Astrocyte (in vitro differentiated cells and primary cell): ENCODE results near the gene COL6A1. TPM values are rescaled to one million over a fixed set of nuclear protein-coding genes. Genes with fewer than 3 reads are reported as not detected.
A peak's percentile ranks its signal among the peaks of the same experiment; 100 is the strongest.

ENCODE experiments used
- DNase-seq: peaks from one replicate; pipeline ENCODE4 v3.0.0-alpha.2; 2010; ENCODE audit warnings: low read depth
- FAIRE-seq: peaks from 2 replicates; lab custom pipeline; 2011; peaks lifted over from hg19 to GRCh38; lab: Jason Lieb, UNC
- H2AFZ ChIP-seq: 2 replicates; pipeline ENCODE4 v1.6.0; 2012; ENCODE audit warnings: low read depth, low read length, inconsistent platforms
- H3K27ac ChIP-seq: 2 replicates; pipeline ENCODE4 v1.5.1; 2011; ENCODE audit warnings: low read depth, low read length, inconsistent platforms
- H3K27me3 ChIP-seq: 2 replicates; pipeline ENCODE4 v1.6.0; 2011; ENCODE audit warnings: low read length, inconsistent platforms; ENCODE audit not compliant: insufficient read depth
- H3K36me3 ChIP-seq: 2 replicates; pipeline ENCODE4 v1.5.1; 2011; ENCODE audit warnings: low read length, inconsistent platforms; ENCODE audit not compliant: insufficient read depth
- H3K4me1 ChIP-seq: 2 replicates; pipeline ENCODE4 v1.5.1; 2011; ENCODE audit warnings: low read length, inconsistent platforms; ENCODE audit not compliant: insufficient read depth
- H3K4me2 ChIP-seq: 2 replicates; pipeline ENCODE4 v1.6.0; 2012; ENCODE audit warnings: low read length, inconsistent platforms
- H3K4me3 ChIP-seq: 2 replicates; pipeline ENCODE4 v1.5.1; 2011; ENCODE audit warnings: low read depth, mild to moderate bottlenecking, low read length, inconsistent platforms; ENCODE audit not compliant: insufficient read depth
- H3K79me2 ChIP-seq: 2 replicates; pipeline ENCODE4 v1.6.0; 2012; ENCODE audit warnings: mild to moderate bottlenecking, low read length, inconsistent platforms; ENCODE audit not compliant: insufficient read depth
- H3K9ac ChIP-seq: 2 replicates; pipeline ENCODE4 v1.6.0; 2012; ENCODE audit warnings: mild to moderate bottlenecking, low read length, inconsistent platforms
- H3K9me3 ChIP-seq: 2 replicates; pipeline ENCODE4 v1.5.1; 2012; ENCODE audit warnings: low read depth, mild to moderate bottlenecking, low read length, inconsistent platforms; ENCODE audit not compliant: insufficient read depth
- H4K20me1 ChIP-seq: 2 replicates; pipeline ENCODE4 v1.6.0; 2012; ENCODE audit warnings: low read length, inconsistent platforms; ENCODE audit not compliant: insufficient read depth
- H3K27ac Mint-ChIP-seq: one replicate; pipeline ENCODE4 v1.8.0; 2021; ENCODE audit warnings: mild to moderate bottlenecking, mixed read lengths; ENCODE audit not compliant: unreplicated experiment
- H3K27me3 Mint-ChIP-seq: one replicate; pipeline ENCODE4 v1.8.0; 2021; ENCODE audit warnings: low read depth, mixed read lengths; ENCODE audit not compliant: unreplicated experiment
- H3K36me3 Mint-ChIP-seq: one replicate; pipeline ENCODE4 v1.8.0; 2021; ENCODE audit warnings: low read depth, mixed read lengths; ENCODE audit not compliant: unreplicated experiment
- H3K4me1 Mint-ChIP-seq: one replicate; pipeline ENCODE4 v1.8.0; 2021; ENCODE audit warnings: low read depth, mixed read lengths; ENCODE audit not compliant: unreplicated experiment
- H3K4me3 Mint-ChIP-seq: one replicate; pipeline ENCODE4 v1.8.0; 2021; ENCODE audit warnings: mild to moderate bottlenecking, moderate library complexity, mixed read lengths; ENCODE audit not compliant: unreplicated experiment
- H3K9me3 Mint-ChIP-seq: one replicate; pipeline ENCODE4 v1.8.0; 2021; ENCODE audit warnings: mild to moderate bottlenecking, mixed read lengths; ENCODE audit not compliant: unreplicated experiment
- CTCF ChIP-seq: IDR thresholded peaks from 2 replicates; pipeline ENCODE4 v1.5.1; 2011; ENCODE audit warnings: low read depth, mild to moderate bottlenecking, inconsistent platforms, low read length, moderate library complexity; ENCODE audit not compliant: insufficient read depth
- EZH2 ChIP-seq: IDR thresholded peaks from 2 replicates; pipeline ENCODE4 v1.6.1; 2012; ENCODE audit warnings: mild to moderate bottlenecking, low read length, inconsistent platforms; ENCODE audit not compliant: insufficient read depth
- total RNA-seq: library from RNA; stranded (reverse); gene quantifications from 2 replicates; pipeline ENCODE4 v1.2.1, GENCODE V29; 2021

COL6A1 gene
- total RNA-seq, 1 donor from 2014 or later: 131 TPM

- TF ChIP-seq CTCF: no peak
- TF ChIP-seq EZH2: no peak
These were observed 39.0 kb downstream of the COL6A1 start for GRCh38 chr21:46020581-46020980.

GRCh38 chr21:46021398-46021797, 39.8 kb downstream of the COL6A1 start:
- Histone ChIP-seq H3K4me3 (no peak overlapping the region), H3K4me1 (peaks cover 7% of the 10 kb centered on the region), H3K79me2 (no peaks in the 10 kb centered on the region), H4K20me1 (no peaks in the 10 kb centered on the region), H2AFZ (no peak overlapping the region), H3K36me3 (no peaks in the 10 kb centered on the region), H3K9me3 (no peaks in the 10 kb centered on the region), H3K27ac (no peak overlapping the region), H3K4me2 (no peak overlapping the region), H3K9ac (no peak overlapping the region), H3K27me3 (no peaks in the 10 kb centered on the region)
- FAIRE-seq (no peak), DNase-seq (no peak)
- TF ChIP-seq EZH2: no peak
- no peak for TF ChIP-seq CTCF
- Mint-ChIP-seq H3K4me3 (no peak overlapping the region), H3K27ac (no peak overlapping the region), H3K36me3 (no peaks in the 10 kb centered on the region), H3K27me3 (peaks cover 19% of the 10 kb centered on the region), H3K4me1 (peaks cover 27% of the 10 kb centered on the region), H3K9me3 (no peaks in the 10 kb centered on the region)

More at GRCh38 chr21:46020581-46020980, 39.0 kb downstream of the COL6A1 start:
- no peaks in the 10 kb centered on the region for H3K9me3 Mint-ChIP-seq
- no peak overlapping the region for H3K4me3 Mint-ChIP-seq
- Histone ChIP-seq H3K4me3 (no peak overlapping the region), H2AFZ (no peak overlapping the region), H3K4me2 (no peak overlapping the region), H4K20me1 (no peaks in the 10 kb centered on the region), H3K9ac (no peak overlapping the region), H3K79me2 (no peaks in the 10 kb centered on the region), H3K27me3 (no peaks in the 10 kb centered on the region), H3K36me3 (no peaks in the 10 kb centered on the region), H3K9me3 (no peaks in the 10 kb centered on the region), H3K4me1 (peaks cover 5% of the 10 kb centered on the region), H3K27ac (no peak overlapping the region)
- no peak for DNase-seq
- no peaks in the 10 kb centered on the region for H3K36me3 Mint-ChIP-seq
- no peak for FAIRE-seq
- peak overlapping the region; percentile 19 for H3K27ac Mint-ChIP-seq
- H3K27me3 Mint-ChIP-seq: peaks cover 19% of the 10 kb centered on the region
- peaks cover 21% of the 10 kb centered on the region for H3K4me1 Mint-ChIP-seq

- DNase-seq: no peak
- Histone ChIP-seq H4K20me1 (no peaks in the 10 kb centered on the region), H3K27me3 (no peaks in the 10 kb centered on the region), H3K79me2 (no peaks in the 10 kb centered on the region), H3K36me3 (no peaks in the 10 kb centered on the region), H3K4me2 (no peak overlapping the region), H3K9me3 (no peaks in the 10 kb centered on the region), H3K9ac (no peak overlapping the region), H3K27ac (no peak overlapping the region), H3K4me3 (no peak overlapping the region), H2AFZ (no peak overlapping the region), H3K4me1 (peaks cover 7% of the 10 kb centered on the region)
- no peaks in the 10 kb centered on the region for H3K36me3 Mint-ChIP-seq
- H3K27me3 Mint-ChIP-seq: peaks cover 19% of the 10 kb centered on the region
- no peak overlapping the region for H3K4me3 Mint-ChIP-seq
- H3K9me3 Mint-ChIP-seq: no peaks in the 10 kb centered on the region
- no peak for FAIRE-seq
- H3K27ac Mint-ChIP-seq: no peak overlapping the region
- H3K4me1 Mint-ChIP-seq: peaks cover 27% of the 10 kb centered on the region
- TF ChIP-seq EZH2 (no peak), CTCF (no peak)
These were observed 40.5 kb downstream of the COL6A1 start for GRCh38 chr21:46021978-46022544.
